Lower leg skin (tissue), 3 donors: ENCODE results near the gene ZNF106.

Experiments used
- POLR2A ChIP-seq, 2 donors: fragments of 450-650 bp; IDR thresholded peaks; one replicate each; pipeline ENCODE4 v1.6.1; 2016 to 2017; ENCODE audit warnings: antibody characterized with exemption in 2 of 2, mild to moderate bottlenecking in 1 of 2, moderate library complexity in 1 of 2
- TF ChIP-seq, protein P1 (sequence below), 3 donors: fragments of 450-650 bp; IDR thresholded peaks; one replicate each; pipeline ENCODE4 v1.5.1; 2016; ENCODE audit warnings: antibody characterized with exemption in 3 of 3, mild to moderate bottlenecking in 3 of 3, moderate library complexity in 2 of 3

DNA sequence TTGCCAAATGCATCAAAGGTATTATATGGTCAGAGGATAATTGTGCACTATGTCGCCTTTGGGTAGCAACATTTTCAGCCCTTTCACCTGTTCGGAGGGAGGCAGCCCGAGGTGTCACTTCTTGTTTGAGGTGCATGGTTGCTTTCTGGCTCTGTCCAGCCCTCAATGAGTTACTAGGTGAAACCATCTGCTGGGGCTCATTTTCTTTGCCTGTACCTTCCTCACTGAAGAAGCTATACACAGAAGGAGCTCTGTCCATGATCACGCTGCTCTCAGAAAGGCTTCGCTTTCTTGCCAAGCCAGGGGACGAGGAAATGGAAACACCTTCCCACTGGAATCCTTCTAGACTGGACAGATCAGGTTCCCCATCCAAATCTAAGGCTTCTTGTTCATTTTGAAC, 42.7 kb downstream of the ZNF106 start:
- TF ChIP-seq, protein P1, sequence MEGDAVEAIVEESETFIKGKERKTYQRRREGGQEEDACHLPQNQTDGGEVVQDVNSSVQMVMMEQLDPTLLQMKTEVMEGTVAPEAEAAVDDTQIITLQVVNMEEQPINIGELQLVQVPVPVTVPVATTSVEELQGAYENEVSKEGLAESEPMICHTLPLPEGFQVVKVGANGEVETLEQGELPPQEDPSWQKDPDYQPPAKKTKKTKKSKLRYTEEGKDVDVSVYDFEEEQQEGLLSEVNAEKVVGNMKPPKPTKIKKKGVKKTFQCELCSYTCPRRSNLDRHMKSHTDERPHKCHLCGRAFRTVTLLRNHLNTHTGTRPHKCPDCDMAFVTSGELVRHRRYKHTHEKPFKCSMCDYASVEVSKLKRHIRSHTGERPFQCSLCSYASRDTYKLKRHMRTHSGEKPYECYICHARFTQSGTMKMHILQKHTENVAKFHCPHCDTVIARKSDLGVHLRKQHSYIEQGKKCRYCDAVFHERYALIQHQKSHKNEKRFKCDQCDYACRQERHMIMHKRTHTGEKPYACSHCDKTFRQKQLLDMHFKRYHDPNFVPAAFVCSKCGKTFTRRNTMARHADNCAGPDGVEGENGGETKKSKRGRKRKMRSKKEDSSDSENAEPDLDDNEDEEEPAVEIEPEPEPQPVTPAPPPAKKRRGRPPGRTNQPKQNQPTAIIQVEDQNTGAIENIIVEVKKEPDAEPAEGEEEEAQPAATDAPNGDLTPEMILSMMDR (IDR thresholded peaks at IDR 0.05) = no peak
- no peak for TF ChIP-seq POLR2A (IDR thresholded peaks at IDR 0.05)
